Common myeloid progenitor, CD34-positive (primary cell): ENCODE measurements around the gene GABRE.

Experiments used
- CTCF ChIA-PET: fragments of 350-600 bp; sonication (Branson Sonifier 250); formaldehyde crosslinking; loops from one replicate; lab custom pipeline; 2021; ENCODE audit warnings: antibody characterized with exemption; lab: Charles Lee
- POLR2A ChIA-PET: fragments of 350-600 bp; sonication (Branson Sonifier 250); formaldehyde crosslinking; loops from one replicate; lab custom pipeline; 2021; ENCODE audit warnings: antibody characterized with exemption; lab: Charles Lee
- DNase-seq, 3 donors: peaks; one replicate each; pipeline versions ENCODE4 v3.0.0 to v3.0.0-alpha.2; 2013
- H3K27ac ChIP-seq, 2 experiments: 1 replicate in 1 of 2; 2 replicates in 1 of 2; pipeline ENCODE4 v1.7.0; 2013; ENCODE audit warnings: inconsistent platforms in 2 of 2, low read length in 2 of 2, mild to moderate bottlenecking in 2 of 2, low read depth in 1 of 2, moderate library complexity in 1 of 2; ENCODE audit not compliant: severe bottlenecking in 2 of 2, insufficient read depth in 1 of 2, poor library complexity in 1 of 2
- H3K27me3 ChIP-seq, 5 experiments: replicated peaks in 2 of 5; 1 replicate in 3 of 5; 2 replicates in 2 of 5; pipeline versions ENCODE4 v1.6.1 to v1.7.0; 2013; ENCODE audit warnings: low read length in 4 of 5, mild to moderate bottlenecking in 2 of 5, moderate library complexity in 2 of 5, inconsistent platforms in 1 of 5; ENCODE audit not compliant: insufficient read depth in 5 of 5, control insufficient read depth in 4 of 5
- H3K36me3 ChIP-seq, 4 experiments: 1 replicate in 2 of 4; 2 replicates in 2 of 4; pipeline versions ENCODE4 v1.6.1 to v1.7.0; 2013; ENCODE audit warnings: low read length in 3 of 4, control low read depth in 1 of 4, mild to moderate bottlenecking in 1 of 4; ENCODE audit not compliant: control insufficient read depth in 4 of 4, insufficient read depth in 4 of 4
- H3K4me1 ChIP-seq, 4 experiments: 1 replicate in 3 of 4; 2 replicates in 1 of 4; pipeline versions ENCODE4 v1.6.1 to v1.7.1; 2013; ENCODE audit warnings: low read length in 3 of 4, mild to moderate bottlenecking in 3 of 4, control low read depth in 1 of 4, inconsistent platforms in 1 of 4, moderate library complexity in 1 of 4; ENCODE audit not compliant: control insufficient read depth in 4 of 4, insufficient read depth in 4 of 4; ENCODE audit errors: control extremely low read depth in 1 of 4
- H3K4me3 ChIP-seq, 7 experiments: 1 replicate in 4 of 7; 2 replicates in 3 of 7; pipeline versions ENCODE4 v1.5.1 to v1.7.0; 2013; ENCODE audit warnings: mild to moderate bottlenecking in 7 of 7, low read length in 6 of 7, moderate library complexity in 6 of 7, inconsistent platforms in 2 of 7, low read depth in 2 of 7, control low read depth in 1 of 7; ENCODE audit not compliant: insufficient read depth in 4 of 7, control insufficient read depth in 1 of 7; ENCODE audit errors: extremely low read depth in 1 of 7
- H3K9me3 ChIP-seq, 5 experiments: 1 replicate in 4 of 5; 2 replicates in 1 of 5; pipeline versions ENCODE4 v1.6.1 to v1.7.1; 2013; ENCODE audit warnings: low read length in 4 of 5, mild to moderate bottlenecking in 2 of 5, inconsistent platforms in 1 of 5, low read depth in 1 of 5, moderate library complexity in 1 of 5; ENCODE audit not compliant: control insufficient read depth in 4 of 5, insufficient read depth in 2 of 5; ENCODE audit errors: control extremely low read depth in 1 of 5
- WGBS: methylation state at CpG from one replicate; pipeline ENCODE4 v1.1.5; 2013; ENCODE audit not compliant: insufficient coverage; 5-methylcytosine and 5-hydroxymethylcytosine counted together

The GABRE gene

DNA sequence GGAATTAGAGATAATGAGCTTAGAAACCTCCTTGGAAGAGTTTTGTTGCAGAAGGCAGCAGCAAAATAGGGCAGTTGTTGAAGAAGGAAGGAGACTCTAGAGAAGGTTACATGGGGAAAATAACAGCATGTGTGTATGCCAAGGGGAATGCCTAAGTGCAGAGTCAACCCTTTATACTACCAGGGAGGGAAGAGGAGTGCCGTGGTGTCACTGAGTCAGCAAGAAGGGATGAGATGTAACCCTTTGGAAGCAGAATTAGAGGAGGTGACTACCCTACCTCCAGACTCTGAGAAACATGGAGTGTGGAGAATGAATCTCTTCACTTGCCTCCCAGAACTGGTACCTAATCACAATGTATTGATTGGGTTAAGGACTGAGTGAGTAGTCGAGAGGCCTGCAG is 6.7 kb upstream of the GABRE start:
- ChIA-PET POLR2A (no interaction called here), CTCF (no interaction called here)
- H3K27me3 ChIP-seq, result peaks cover 2 to 18% (median 3%) of the 10 kb centered on the region in 5 experiments
- H3K36me3 ChIP-seq, result no peaks in the 10 kb centered on the region
- H3K27ac ChIP-seq, result no peak overlapping the region
- 78% methylated on average over 2 of the region's 2 CpGs for WGBS
- H3K4me1 ChIP-seq, result no peaks in the 10 kb centered on the region
- H3K4me3 ChIP-seq, result no peak overlapping the region
- H3K9me3 ChIP-seq, result no peaks in the 10 kb centered on the region
- no peak for DNase-seq

DNA sequence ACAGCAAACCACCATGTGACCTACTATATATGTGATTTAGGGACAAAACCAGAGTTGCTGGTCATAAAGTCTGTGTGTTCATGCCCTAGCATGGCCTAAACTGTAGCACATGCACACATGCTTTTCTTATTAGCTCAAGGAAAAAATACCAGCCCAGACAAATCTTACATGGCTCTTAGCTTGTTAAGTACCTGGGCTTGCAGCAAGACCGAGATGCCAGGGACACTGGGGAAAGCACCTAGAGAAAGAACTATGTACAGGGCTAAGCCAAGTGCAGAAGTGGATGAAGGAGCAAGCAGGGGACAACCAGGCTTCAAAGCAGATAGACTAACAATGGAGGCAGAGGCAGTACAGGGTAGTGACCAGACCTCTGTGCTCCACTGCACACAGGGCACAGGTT is 3.4 kb upstream of the GABRE start:
- WGBS, result 90% methylated on average over 1 of the region's 1 CpG
- DNase-seq, result no peak
- H3K9me3 ChIP-seq, result peaks cover 0 to 2% (median 0%) of the 10 kb centered on the region in 5 experiments
- no peak overlapping the region for H3K27ac ChIP-seq
- H3K4me1 ChIP-seq, result peaks cover 0 to 3% (median 0%) of the 10 kb centered on the region in 4 experiments
- H3K36me3 ChIP-seq, result no peaks in the 10 kb centered on the region
- H3K4me3 ChIP-seq, result no peak overlapping the region
- ChIA-PET POLR2A (no interaction called here), CTCF (no interaction called here)
- peaks cover 3 to 46% (median 8%) of the 10 kb centered on the region in 5 experiments for H3K27me3 ChIP-seq

DNA sequence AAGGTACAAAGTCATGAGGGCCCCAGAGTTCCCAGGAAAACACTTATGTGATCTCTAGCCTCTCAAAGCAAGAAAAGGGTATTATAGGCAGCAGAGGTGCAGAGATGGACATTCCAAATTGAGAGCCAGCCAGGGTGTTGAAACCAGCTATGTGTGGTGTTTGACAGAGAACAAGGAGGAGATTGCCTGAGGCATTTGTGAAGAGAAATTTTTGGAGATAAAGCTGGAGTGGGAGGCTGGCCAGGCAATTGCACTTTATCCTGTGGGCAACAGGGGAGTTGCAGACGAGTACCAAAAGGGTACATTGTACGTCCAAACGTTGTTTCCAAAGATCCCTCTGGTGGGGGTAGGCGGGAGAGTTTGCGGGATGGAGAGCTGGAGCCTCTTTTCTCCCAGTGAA is 2.5 kb upstream of the GABRE start:
- no peak for DNase-seq
- Histone ChIP-seq H3K36me3 (no peaks in the 10 kb centered on the region), H3K4me3 (no peak overlapping the region), H3K9me3 (peaks cover 0 to 2% (median 0%) of the 10 kb centered on the region in 5 experiments), H3K27me3 (peaks cover 3 to 46% (median 12%) of the 10 kb centered on the region in 5 experiments), H3K27ac (no peak overlapping the region), H3K4me1 (peaks cover 0 to 3% (median 0%) of the 10 kb centered on the region in 4 experiments)
- WGBS, result 81% methylated on average over 5 of the region's 5 CpGs
- ChIA-PET POLR2A (no interaction called here), CTCF (no interaction called here)

DNA sequence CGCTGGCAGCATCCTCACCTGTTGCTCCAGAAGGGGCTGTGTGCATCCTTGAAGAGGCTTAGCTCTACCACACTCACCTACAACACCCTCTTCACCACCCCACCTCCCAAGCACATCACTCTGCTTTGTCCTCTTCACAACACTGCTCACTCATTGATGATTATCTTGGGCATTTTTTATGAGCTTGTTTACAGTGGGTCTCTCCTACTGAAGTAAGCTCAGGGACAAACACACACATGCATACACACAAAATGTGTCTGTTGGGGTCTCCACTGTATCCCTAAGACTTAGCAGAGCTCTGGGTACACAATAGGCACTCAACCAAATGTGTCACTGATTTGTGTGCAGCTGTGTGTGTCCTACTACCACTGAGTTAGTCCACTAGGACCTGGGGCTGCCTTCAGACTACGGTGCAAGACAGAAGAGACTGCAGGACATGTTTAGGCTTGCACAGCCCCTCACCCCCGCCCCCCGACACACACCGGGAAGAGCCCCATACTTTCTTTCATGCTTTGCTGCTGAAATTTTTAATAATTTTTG is 1.3 kb upstream of the GABRE start:
- ChIA-PET POLR2A (no interaction called here), CTCF (no interaction called here)
- WGBS, result 96% methylated on average over 3 of the region's 5 CpGs
- no peak for DNase-seq
- no peak overlapping the region for H3K4me3 ChIP-seq
- peaks cover 0 to 3% (median 0%) of the 10 kb centered on the region in 4 experiments for H3K4me1 ChIP-seq
- no peaks in the 10 kb centered on the region for H3K36me3 ChIP-seq
- peaks cover 0 to 2% (median 0%) of the 10 kb centered on the region in 5 experiments for H3K9me3 ChIP-seq
- no peak overlapping the region for H3K27ac ChIP-seq
- H3K27me3 ChIP-seq, result peaks cover 3 to 46% (median 12%) of the 10 kb centered on the region in 5 experiments

DNA sequence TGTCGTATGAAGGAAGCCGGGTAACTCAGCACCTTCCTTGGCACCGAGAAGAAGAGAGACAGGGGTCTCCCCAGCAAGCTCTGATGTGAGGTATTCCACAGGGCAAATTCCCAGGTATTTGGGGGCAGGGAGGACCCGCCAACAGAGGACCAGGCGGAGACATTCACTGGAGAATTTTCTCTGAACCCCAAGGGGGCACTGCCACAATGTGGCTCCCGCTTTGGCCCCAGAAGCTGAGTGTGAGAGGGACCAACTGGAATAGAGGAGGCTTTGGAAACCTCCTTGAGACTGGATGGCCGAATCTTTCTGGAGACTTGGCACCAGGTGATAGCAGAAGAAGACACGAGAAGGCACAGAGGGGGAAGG is 735 bp upstream of the GABRE start:
- H3K27me3 ChIP-seq, result peaks cover 3 to 48% (median 12%) of the 10 kb centered on the region in 5 experiments
- WGBS, result 74% methylated on average over 4 of the region's 8 CpGs
- H3K36me3 ChIP-seq, result no peaks in the 10 kb centered on the region
- POLR2A ChIA-PET, result no interaction called here
- CTCF ChIA-PET, result no interaction called here
- H3K9me3 ChIP-seq, result peaks cover 0 to 2% (median 0%) of the 10 kb centered on the region in 5 experiments
- no peak for DNase-seq
- peaks cover 0 to 3% (median 0%) of the 10 kb centered on the region in 4 experiments for H3K4me1 ChIP-seq
- H3K27ac ChIP-seq, result no peak overlapping the region
- no peak overlapping the region for H3K4me3 ChIP-seq

GRCh38 chrX:151973851-151974335 is 583 bp downstream of the GABRE start:
- Histone ChIP-seq H3K27me3 (peaks cover 3 to 48% (median 12%) of the 10 kb centered on the region in 5 experiments), H3K9me3 (peaks cover 0 to 2% (median 0%) of the 10 kb centered on the region in 5 experiments), H3K4me1 (peaks cover 0 to 3% (median 0%) of the 10 kb centered on the region in 4 experiments), H3K36me3 (no peaks in the 10 kb centered on the region), H3K27ac (peak overlapping the region in 1 of 2 experiments; percentile 10), H3K4me3 (no peak overlapping the region)
- 40% methylated on average over 21 of the region's 21 CpGs for WGBS
- ChIA-PET CTCF (no interaction called here), POLR2A (no interaction called here)
- no peak for DNase-seq

DNA sequence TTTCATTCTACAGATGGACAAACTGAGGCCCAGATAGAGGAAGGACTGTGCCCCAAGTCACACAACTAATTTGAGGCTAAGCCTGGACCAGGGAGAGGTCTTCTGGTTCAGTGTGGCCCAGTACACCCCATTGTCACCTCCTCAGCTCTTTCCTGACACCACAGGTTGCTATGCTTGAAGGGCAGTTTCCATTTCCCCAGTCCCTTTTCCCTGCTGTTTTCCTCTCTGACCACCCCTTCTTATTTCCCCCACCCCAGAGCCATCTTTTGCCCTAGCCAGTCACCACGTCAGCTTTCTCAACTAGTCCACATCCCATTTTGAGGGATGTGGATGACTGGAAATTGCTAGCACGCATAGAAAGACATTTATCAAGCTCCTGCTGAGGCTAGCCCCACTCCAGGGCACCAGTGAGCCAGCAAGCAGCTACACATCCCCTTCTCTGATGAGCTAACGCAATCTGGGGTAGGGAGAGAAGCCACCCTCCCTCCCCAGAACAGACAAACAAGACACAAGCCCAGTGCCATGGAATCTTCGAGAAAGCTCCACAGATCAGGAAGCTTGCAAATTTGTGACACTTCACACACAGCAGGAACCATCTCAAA is 1.3 kb downstream of the GABRE start:
- DNase-seq, result no peak
- Histone ChIP-seq H3K4me1 (peaks cover 0 to 3% (median 0%) of the 10 kb centered on the region in 4 experiments), H3K36me3 (no peaks in the 10 kb centered on the region), H3K9me3 (peaks cover 0 to 4% (median 0%) of the 10 kb centered on the region in 5 experiments), H3K27me3 (peaks cover 3 to 48% (median 12%) of the 10 kb centered on the region in 5 experiments), H3K27ac (peak overlapping the region in 1 of 2 experiments; percentile 10), H3K4me3 (no peak overlapping the region)
- ChIA-PET POLR2A (no interaction called here), CTCF (no interaction called here)
- 75% methylated on average over 1 of the region's 4 CpGs for WGBS
